Activated naive CD8-positive, alpha-beta T cell (primary cell): ENCODE measurements around the gene SLC31A2.

Experiments
- H3K27ac Mint-ChIP-seq: one replicate; pipeline ENCODE4 v1.8.0; 2021; ENCODE audit warnings: mixed read lengths
- H3K27me3 Mint-ChIP-seq: one replicate; pipeline ENCODE4 v1.8.0; 2021; ENCODE audit warnings: mixed read lengths
- H3K36me3 Mint-ChIP-seq: one replicate; pipeline ENCODE4 v1.8.0; 2021; ENCODE audit warnings: mixed read lengths
- H3K4me1 Mint-ChIP-seq: one replicate; pipeline ENCODE4 v1.8.0; 2021; ENCODE audit warnings: low read depth, mixed read lengths
- H3K4me3 Mint-ChIP-seq: one replicate; pipeline ENCODE4 v1.8.0; 2021; ENCODE audit warnings: mild to moderate bottlenecking, mixed read lengths
- H3K9me3 Mint-ChIP-seq: one replicate; pipeline ENCODE4 v1.8.0; 2021; ENCODE audit warnings: low read depth, mixed read lengths

The SLC31A2 gene

DNA sequence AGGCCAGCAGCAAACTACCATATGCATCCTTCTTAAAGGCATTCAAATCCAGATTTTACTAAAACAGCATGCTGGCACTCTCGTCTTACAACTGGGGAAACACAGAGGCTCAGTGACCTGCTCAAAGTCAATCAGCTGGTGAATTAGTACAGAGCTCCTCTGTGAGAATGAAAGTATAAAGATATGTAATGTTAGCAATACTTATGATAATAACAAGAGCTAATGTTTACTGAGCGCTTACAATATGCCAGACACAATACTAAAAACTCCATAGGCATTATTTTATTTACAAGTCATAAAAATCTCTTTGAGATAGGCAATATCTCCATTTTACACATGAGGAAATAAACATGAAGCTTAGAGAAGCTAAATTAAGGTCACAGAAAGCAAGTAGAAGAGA lies 41.6 kb downstream of the SLC31A2 start:
- H3K27me3 Mint-ChIP-seq: no peaks in the 10 kb centered on the region
- H3K27ac Mint-ChIP-seq: no peak overlapping the region
- no peaks in the 10 kb centered on the region for H3K4me1 Mint-ChIP-seq
- H3K9me3 Mint-ChIP-seq: no peaks in the 10 kb centered on the region
- H3K36me3 Mint-ChIP-seq: peaks cover 4% of the 10 kb centered on the region
- no peak overlapping the region for H3K4me3 Mint-ChIP-seq

DNA sequence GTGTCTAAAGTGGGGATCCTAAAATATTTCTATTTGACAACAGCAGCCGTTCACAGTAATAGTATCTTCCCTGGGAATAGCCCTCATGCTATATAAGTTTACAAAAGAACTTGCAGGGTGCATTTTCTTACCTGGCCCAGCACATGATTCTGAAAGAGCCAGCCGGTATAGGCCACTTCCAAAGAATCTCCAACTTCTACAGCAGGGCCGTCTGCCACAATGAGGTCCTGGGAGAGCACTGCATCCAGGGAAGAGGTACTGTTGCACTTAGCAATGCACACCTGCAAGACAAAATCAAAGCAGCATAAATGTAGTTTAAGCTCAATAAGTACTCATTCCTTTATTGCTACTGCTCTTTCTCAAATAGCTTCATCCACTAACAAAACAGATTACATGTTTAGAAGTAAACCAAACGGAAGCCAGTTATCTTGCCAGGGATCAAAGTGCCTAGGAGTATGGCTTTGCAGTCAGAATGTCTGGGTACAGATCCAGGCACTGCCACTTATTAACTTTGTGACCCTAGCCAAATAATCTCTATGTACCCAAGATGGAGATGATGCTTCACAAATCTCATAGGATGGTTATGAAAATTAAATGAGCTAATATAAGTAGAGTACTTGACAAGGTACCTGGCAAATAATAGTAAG lies 49.0 kb downstream of the SLC31A2 start:
- peaks cover 13% of the 10 kb centered on the region for H3K36me3 Mint-ChIP-seq
- H3K27ac Mint-ChIP-seq: no peak overlapping the region
- no peaks in the 10 kb centered on the region for H3K9me3 Mint-ChIP-seq
- H3K4me3 Mint-ChIP-seq: no peak overlapping the region
- no peaks in the 10 kb centered on the region for H3K27me3 Mint-ChIP-seq
- no peaks in the 10 kb centered on the region for H3K4me1 Mint-ChIP-seq

DNA sequence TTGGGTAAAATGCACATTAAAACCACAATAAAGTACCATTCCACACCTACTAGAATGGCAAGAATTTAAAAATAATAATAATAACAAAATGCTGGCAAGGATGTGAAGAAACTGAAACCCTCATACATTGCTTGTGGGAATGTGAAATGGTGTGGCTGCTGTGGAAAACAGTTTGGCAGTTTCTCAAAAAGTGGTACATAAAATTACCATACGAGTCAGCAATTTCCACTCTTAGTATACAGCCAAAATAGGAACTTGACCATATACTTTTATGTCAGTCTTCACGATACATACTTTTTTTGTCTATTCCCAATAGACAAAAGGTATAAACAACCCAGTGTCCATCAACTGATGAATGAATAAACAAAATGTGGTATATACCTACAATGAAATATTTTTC lies 54.6 kb downstream of the SLC31A2 start:
- no peaks in the 10 kb centered on the region for H3K9me3 Mint-ChIP-seq
- H3K36me3 Mint-ChIP-seq: peaks cover 22% of the 10 kb centered on the region
- no peaks in the 10 kb centered on the region for H3K4me1 Mint-ChIP-seq
- no peak overlapping the region for H3K4me3 Mint-ChIP-seq
- no peak overlapping the region for H3K27ac Mint-ChIP-seq
- H3K27me3 Mint-ChIP-seq: no peaks in the 10 kb centered on the region

DNA sequence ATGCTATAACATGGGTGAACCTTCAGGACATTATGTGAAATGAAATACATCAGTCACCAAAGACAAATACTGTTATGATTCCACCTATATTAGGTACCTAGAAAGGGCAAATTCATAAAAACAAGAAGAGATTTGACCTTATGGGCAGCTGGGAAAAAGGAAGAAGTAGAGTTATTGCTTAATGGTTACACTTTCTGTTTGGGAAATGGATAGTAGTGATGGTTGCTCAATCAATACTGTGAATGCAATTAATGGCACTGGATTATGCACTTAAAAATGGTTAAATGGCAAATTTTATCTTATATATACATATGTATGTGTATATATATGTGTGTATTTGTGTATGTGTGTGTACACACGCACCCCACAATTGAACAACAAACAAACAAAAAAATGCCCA lies 55.1 kb downstream of the SLC31A2 start:
- Mint-ChIP-seq H3K27me3 (no peaks in the 10 kb centered on the region), H3K27ac (no peak overlapping the region), H3K9me3 (no peaks in the 10 kb centered on the region), H3K4me3 (no peak overlapping the region), H3K4me1 (no peaks in the 10 kb centered on the region), H3K36me3 (peaks cover 22% of the 10 kb centered on the region)

DNA sequence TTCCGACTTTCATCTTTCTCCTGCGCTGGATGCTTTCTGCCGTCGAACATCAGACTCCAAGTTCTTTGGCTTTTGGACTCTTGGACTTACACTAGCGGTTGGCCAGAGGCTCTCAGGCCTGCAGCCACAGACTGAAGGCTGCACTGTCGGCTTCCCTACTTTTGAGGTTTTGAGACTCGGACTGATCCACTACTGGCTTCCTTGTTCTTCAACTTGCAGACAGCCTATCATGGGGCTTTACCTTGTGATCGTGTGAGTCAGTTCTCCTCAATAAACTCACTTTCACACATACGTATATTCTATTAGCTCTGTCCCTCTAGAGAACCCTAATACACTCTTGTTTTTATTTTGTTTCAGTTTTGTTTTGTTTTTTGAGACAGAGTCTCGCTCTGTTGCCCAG lies 60.0 kb downstream of the SLC31A2 start:
- Mint-ChIP-seq H3K9me3 (no peaks in the 10 kb centered on the region), H3K27ac (no peak overlapping the region), H3K36me3 (peaks cover 8% of the 10 kb centered on the region), H3K4me3 (no peak overlapping the region), H3K27me3 (no peaks in the 10 kb centered on the region), H3K4me1 (peaks cover 13% of the 10 kb centered on the region)
